ENCODE data around the gene PODNL1. TPM values are rescaled to one million over a fixed set of nuclear protein-coding genes. Genes with fewer than 3 reads are reported as not detected.

The PODNL1 gene
- total and polyA plus RNA-seq, 2 of the 8 experiments (the other 6 are each of a cell fraction or from before 2014, with no cell fraction given): 1.0 to 1.5 TPM

- Histone ChIP-seq H3K4me1 (replicated peaks in 1 of 4; ENCODE audit: control insufficient read depth in 3 of 4, insufficient read depth in 4 of 4, low read length in 3 of 4) (peaks cover 0 to 7% (median 6%) of the 10 kb centered on the region in 4 experiments; a peak in 6 of 7 replicates), H4K8ac (ENCODE audit: extremely low read depth, insufficient read depth, low read length) (no peak overlapping the region), H3K23me2 (ENCODE audit: low read depth, low read length) (peaks cover 9% of the 10 kb centered on the region; the same call in 1 of the 2 replicates), H3K27me3 (replicated peaks in 1 of 4; ENCODE audit: control insufficient read depth in 3 of 4, extremely low read depth in 1 of 4, insufficient read depth in 3 of 4, low read length in 3 of 4) (no peaks in the 10 kb centered on the region), H3K79me1 (ENCODE audit: low read depth, low read length) (peaks cover 13% of the 10 kb centered on the region), H3K79me2 (ENCODE audit: control insufficient read depth in 1 of 2, insufficient read depth in 2 of 2, low read length in 2 of 2) (peaks cover 0 to 19% of the 10 kb centered on the region in 2 experiments; a peak in 3 of 4 replicates), H2BK15ac (ENCODE audit: low read length) (no peak overlapping the region), H3K4me3 (ENCODE audit: extremely low read depth in 1 of 4, insufficient read depth in 2 of 4, low read depth in 3 of 4, low read length in 4 of 4) (no peak overlapping the region), H3K14ac (ENCODE audit: insufficient read length) (no peak overlapping the region), H4K20me1 (replicated peaks in 1 of 2; ENCODE audit: control insufficient read depth in 1 of 2, insufficient read depth in 2 of 2, low read length in 2 of 2) (peaks cover 0 to 16% of the 10 kb centered on the region in 2 experiments), H3K23ac (ENCODE audit: insufficient read length) (no peak overlapping the region), H2AFZ (ENCODE audit: low read length) (no peak overlapping the region), H3K56ac (replicated peaks; ENCODE audit: insufficient read length, low read depth, low read length) (no peak overlapping the region), H2BK5ac (ENCODE audit: low read depth, low read length) (no peak overlapping the region), H3K18ac (ENCODE audit: extremely low read depth, low read length) (no peak overlapping the region), H3K36me3 (ENCODE audit: control insufficient read depth in 2 of 4, insufficient read depth in 4 of 4, low read length in 3 of 4) (peaks cover 20 to 45% (median 45%) of the 10 kb centered on the region in 4 experiments), H3K4ac (replicated peaks; ENCODE audit: insufficient read length, low read depth, low read length) (no peak overlapping the region), H3K9ac (replicated peaks in 1 of 4; ENCODE audit: extremely low read depth in 1 of 4, low read depth in 3 of 4, low read length in 3 of 4) (no peak overlapping the region), H3K27ac (ENCODE audit: low read depth, low read length) (no peak overlapping the region), H4K5ac (ENCODE audit: insufficient read length, low read depth, low read length) (no peak overlapping the region), H2BK12ac (ENCODE audit: low read depth, low read length) (no peak overlapping the region), H2BK20ac (ENCODE audit: low read length) (no peak overlapping the region), H2AK5ac (ENCODE audit: low read depth, low read length) (no peak overlapping the region), H3K4me2 (ENCODE audit: insufficient read depth in 1 of 2, low read depth in 2 of 2, low read length in 2 of 2) (no peak overlapping the region), H3K9me3 (ENCODE audit: insufficient read depth in 2 of 2, low read depth in 1 of 2, low read length in 1 of 2) (no peaks in the 10 kb centered on the region), H4K91ac (replicated peaks; ENCODE audit: insufficient read length, low read length) (no peak overlapping the region), H2BK120ac (replicated peaks; ENCODE audit: low read depth, low read length) (no peak overlapping the region)
- ChIA-PET POLR2A (ENCODE audit: partially characterized antibody) (interaction anchor here (1.0 to 2.3 kb wide), 2 partner anchors 17 to 24 kb away, joined by 3 to 7 read pairs; no protein-coding TSS in a partner anchor), CTCF (ENCODE audit: partially characterized antibody) (interaction anchor here (0.6 to 7.8 kb wide), 7 partner anchors 18 to 106 kb away, joined by 3 to 77 read pairs (median 3); partner anchors contain the start of genes BRME1 and CC2D1A)
- FAIRE-seq: no peak
- TF ChIP-seq HDAC2 (IDR thresholded peaks at IDR 0.05; ENCODE audit: borderline replicate concordance in 1 of 2, low read depth in 2 of 2, low read length in 2 of 2) (no peak), CBX5 (IDR thresholded peaks at IDR 0.05; ENCODE audit: low read depth, low read length) (no peak), GABPA (IDR thresholded peaks at IDR 0.05; ENCODE audit: borderline replicate concordance, insufficient read depth, low read length) (no peak), SIX5 (IDR thresholded peaks at IDR 0.05; ENCODE audit: low read depth, low read length) (no peak), CEBPB (IDR thresholded peaks at IDR 0.05; ENCODE audit: low read depth, low read length) (no peak), KDM5A (IDR thresholded peaks at IDR 0.05; ENCODE audit: low read length) (no peak), CHD1 (IDR thresholded peaks at IDR 0.05; ENCODE audit: low read depth, low read length) (no peak)
- TF ChIP-seq, protein P1, sequence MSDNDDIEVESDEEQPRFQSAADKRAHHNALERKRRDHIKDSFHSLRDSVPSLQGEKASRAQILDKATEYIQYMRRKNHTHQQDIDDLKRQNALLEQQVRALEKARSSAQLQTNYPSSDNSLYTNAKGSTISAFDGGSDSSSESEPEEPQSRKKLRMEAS (IDR thresholded peaks at IDR 0.05): no peak
- 94% methylated on average over 6 of the region's 8 CpGs; no CpG with 5 or more reads in 1 of the 2 experiments for WGBS, 2 experiments (ENCODE audit: extremely low coverage in 1 of 2, insufficient coverage in 1 of 2, insufficient read length in 1 of 2, insufficient replicate concordance in 2 of 2, low coverage in 1 of 2, low lambda C conversion rate in 2 of 2, missing lambda C conversion rate in 1 of 2)
- no peak for DNase-seq (ENCODE audit: low read depth in 1 of 2, low spot score in 2 of 2)
Observed at GRCh38 chr19:13957051-13957450, 18.8 kb upstream of the PODNL1 start.

Data from H1 (cell line).